H54 (cell line): ENCODE measurements around the gene IL17REL.
A peak's percentile ranks its signal among the peaks of the same experiment; 100 is the strongest.

ENCODE experiments used
- DNase-seq: peaks from one replicate; pipeline ENCODE4 v3.0.0; 2011; ENCODE audit warnings: low spot score, mixed read lengths; ENCODE audit not compliant: insufficient read length
- FAIRE-seq: peaks from 3 replicates; lab custom pipeline; 2011; peaks lifted over from hg19 to GRCh38; lab: Jason Lieb, UNC
- POLR2A ChIP-seq: IDR thresholded peaks from 2 replicates; pipeline ENCODE4 v1.6.1; 2011; ENCODE audit warnings: low read depth, mild to moderate bottlenecking, low read length

The IL17REL gene

DNA sequence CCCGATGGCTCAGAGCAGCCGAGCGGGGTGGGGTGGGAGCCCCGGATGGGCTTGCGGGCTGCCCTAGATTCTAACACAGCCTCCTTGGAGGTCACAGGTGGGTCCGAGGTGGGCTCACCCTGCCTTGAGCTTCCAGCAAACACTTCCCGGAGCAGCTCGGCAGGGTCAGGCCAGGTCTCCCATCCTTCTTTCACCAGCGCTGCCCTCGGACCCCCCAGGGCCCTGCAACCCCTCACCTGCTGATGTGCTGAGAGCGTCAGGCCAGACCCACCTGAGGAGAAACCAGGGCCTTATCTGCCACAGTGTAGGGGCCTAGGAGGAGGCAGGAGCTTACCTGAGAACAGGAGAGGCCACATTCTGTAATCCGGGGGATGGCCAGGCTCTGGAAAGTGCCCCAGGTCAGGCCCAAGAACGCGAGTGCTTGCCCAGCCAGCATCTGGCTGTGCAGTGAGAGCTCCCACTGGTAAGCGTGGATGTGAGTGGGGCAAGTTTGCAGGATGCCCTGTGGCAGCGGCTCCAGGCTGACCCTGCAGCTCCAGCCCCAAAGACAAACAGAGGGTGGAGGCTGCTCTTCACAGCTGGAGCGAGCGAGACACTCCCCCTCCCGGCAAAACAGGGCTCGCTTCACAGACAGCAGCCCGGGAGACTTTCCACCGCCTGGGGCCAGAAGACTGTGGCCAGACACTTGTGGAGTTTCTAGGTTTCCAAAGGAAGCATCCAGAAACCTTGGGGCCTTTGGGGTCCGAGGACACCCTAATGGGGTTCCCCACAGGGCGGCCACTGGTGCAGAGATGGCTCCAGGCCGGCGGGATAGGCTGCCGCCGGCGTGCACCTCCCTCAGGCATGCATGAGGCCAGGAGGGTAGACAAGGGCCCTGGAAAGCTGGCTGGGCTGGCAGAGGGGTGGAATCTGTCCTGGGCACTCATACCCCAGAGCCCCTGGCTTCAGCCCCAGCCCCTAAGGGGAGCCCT lies at the start of gene IL17REL:
IL17REL (minus strand) TSS at position 555 of the 971 bp plus-strand sequence; CDS start at position 436, 119 bp downstream.
- DNase-seq: no peak
- FAIRE-seq: no peak
- no peak for TF ChIP-seq POLR2A

DNA sequence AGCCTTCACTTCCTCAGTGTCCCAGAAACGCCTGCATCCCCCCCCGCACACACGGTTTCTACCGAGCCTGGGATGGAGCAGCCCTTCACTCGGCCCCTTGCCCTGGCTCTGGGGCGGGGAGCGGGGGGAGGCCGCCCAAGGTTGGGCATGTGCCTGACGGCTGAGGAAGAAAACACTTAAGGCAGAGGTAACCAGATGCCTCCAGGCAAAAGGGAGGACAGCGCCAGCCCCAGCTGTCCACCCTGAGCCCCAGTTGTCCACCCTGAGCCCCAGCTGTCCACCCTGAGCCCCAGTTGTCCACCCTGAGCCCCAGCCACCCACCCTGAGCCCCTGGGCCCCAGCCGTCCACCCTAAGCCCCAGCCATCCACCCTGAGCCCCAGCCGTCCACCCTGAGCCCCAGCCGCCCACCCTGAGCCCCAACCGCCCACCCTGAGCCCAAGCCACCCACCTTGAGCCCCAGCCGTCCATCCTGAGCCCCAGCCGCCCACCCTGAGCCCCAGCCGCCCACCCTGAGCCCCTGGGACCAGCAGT lies 49.3 kb upstream of the IL17REL start:
- no peak for FAIRE-seq
- TF ChIP-seq POLR2A: no peak
- no peak for DNase-seq

- DNase-seq (no peak), FAIRE-seq (no peak)
- no peak for TF ChIP-seq POLR2A
Measured at GRCh38 chr22:50061141-50061823, 48.7 kb upstream of the IL17REL start.

GRCh38 chr22:50060441-50061140 lies 48.0 kb upstream of the IL17REL start:
- DNase-seq (no peak), FAIRE-seq (no peak)
- no peak for TF ChIP-seq POLR2A

DNA sequence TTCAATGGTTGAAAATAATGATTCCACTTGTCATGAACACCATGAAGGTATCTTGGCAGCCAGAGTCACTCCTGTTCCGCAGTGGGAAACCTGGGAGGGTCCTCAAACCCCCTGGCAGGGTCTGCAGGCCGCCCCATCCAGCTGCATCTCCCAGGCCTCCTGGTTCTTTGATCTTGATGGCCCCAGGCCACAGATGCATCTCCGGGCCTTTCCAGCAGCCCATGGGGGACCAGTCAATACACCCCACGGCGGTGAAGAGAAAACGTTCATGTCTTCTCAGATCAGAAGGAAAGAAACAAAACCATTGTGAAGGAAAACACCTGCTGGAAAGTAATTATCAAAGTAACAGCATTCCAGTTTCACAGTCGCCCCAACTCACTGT lies 47.3 kb upstream of the IL17REL start:
- TF ChIP-seq POLR2A: no peak
- no peak for FAIRE-seq

DNA sequence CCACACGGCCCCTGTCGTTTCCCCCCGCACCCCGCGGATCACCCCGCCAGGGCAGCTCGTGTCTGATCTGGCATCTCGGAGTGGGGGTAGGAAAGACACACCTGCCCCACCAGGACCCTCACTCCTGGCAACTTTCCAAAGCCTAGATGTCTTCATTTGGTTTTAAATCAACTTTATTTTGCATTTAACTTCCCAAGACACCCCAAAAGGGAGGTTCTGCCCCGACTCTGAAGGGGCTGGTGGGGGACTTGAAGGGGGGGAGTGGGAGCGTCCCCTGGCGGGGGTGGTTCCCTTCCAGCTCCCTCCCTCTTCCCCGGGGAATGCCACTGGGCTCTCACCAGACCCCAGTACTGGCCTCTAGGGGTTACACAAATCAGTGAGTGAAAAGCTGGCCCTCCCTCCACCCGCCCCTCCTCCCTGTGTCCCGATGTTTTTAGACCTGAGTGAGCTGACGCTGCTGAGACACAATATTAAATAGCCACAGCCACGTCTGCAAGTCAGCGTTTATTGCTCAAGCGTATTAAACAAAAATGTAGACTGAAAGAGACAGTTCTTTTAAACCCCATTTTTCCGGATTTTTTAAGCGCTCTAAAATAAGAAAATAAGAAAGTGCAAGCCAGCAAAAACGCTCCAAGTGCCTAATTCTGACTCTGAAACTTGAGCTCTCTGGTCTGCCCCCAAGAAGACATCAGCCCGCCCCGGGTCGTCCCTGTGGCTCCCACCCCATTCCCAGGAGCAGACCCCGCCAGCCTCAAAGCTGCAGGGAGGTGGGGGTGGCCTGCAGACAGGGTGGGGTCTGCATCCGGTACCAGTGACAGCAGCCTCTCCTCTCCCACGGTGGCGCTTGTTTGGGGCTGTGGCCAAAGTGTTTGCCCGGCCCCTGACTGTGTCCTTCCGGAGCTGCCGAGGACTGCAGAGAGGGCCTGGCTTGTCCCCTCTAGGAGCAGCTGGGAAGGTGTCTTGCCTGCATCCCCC lies 46.6 kb upstream of the IL17REL start:
- DNase-seq: peak; percentile 45
- FAIRE-seq: no peak
- no peak for TF ChIP-seq POLR2A

More for the DNA sequence above, 47.3 kb upstream of the IL17REL start:
- no peak for DNase-seq

DNA sequence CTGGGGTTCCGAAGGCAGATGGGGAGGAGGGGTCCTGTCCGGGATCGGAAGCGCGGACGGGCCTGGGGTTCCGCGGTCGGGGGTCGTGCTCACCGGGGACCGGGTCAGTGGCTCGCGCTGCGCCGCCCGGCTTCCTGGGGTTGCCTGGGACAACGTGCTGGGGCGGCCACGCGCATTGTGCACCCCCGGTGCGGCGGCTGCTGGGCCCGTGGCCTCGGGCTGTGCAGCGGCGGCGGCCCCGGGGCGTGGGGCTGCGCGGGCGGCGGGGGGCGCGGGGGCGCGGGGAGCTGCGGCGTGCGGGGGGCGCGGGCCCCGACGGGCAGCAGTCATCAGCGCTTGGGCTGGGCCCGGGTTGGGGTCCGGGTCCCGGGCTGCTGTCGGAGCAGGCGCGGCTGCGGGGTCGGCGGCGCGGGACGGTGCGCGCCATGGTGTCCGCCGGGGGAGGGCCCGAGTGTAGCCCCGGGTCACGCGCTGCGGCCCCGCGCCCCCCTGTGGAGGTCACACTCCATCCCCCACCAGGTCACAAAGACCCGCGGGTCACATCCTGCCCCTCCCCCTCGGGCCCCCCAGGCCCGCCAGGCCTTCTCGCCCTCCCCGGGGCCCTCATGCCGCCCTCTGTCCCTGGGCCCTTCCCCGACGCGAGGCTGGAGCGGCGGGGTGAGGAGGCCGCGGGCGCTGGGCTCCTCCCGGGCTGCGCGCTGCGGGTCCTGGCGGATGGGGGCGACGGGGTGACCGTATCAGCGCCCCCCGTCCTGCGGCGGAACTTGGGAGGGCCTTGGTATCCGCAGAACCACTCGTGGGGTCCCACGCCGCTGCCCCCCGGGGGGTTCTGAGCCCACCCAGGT lies 45.7 kb upstream of the IL17REL start, which contains the start of gene TTLL8:
TTLL8 (minus strand) TSS at position 238 of the 845 bp plus-strand sequence.
- no peak for FAIRE-seq
- TF ChIP-seq POLR2A: no peak

GRCh38 chr22:50057278-50058060 lies 44.9 kb upstream of the IL17REL start:
- DNase-seq (no peak), FAIRE-seq (no peak)
- no peak for TF ChIP-seq POLR2A

More for the DNA sequence above, 45.7 kb upstream of the IL17REL start, which contains the start of gene TTLL8:
- DNase-seq: no peak

DNA sequence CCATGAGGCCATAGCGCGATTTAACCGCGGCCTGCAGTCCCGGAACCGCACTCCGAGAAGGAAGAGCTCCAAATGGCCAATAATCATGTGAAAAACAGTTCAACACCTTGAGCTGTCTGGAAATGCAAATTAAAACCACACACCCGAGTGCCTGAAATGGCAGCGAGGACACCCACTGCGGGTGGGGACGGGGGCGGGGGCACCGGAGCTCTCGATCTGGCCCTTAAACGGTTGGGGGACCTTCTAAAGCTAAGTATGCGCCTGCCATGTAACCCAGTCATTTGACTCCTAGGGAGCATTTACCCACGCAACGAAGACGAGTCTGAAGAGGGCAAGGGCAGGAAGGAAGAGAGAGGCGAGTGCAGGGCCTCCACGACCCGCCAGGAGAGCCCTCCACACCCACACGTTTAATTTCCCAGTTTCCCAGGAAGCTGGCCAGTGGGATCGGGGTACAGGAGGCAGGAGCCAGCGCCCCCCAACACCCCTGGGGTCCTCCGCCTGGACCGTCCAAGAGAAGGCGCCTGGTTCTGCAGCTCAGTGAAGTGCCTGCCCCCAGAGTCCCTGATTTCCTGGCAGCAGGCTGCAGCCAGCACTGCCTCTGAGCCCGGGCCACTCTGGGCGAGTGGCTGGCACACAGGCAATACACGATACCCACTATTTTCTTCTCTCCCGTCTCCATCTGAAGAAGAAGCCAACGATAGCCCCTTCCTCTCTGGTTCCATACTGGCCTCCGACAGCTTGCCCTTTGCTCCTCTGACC lies 43.8 kb upstream of the IL17REL start:
- DNase-seq (no peak), FAIRE-seq (no peak)
- TF ChIP-seq POLR2A: no peak

DNA sequence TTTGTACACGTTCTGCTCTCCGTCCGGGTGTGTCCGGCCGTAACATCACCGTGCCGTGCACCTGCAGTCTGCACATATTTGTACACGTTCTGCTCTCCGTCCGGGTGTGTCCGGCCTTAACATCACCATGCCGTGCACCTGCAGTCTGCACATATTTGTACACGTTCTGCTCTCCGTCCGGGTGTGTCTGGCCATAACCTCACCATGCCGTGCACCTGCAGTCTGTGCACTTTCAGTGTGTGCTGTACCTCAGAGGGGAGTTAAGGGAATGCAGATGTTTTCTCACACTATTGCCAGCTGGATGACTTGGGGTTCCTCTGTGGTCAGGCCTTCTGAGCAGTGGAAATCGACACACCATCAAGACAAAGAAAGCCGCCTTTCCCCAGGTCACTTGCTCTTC lies 41.3 kb upstream of the IL17REL start:
- DNase-seq: no peak
- TF ChIP-seq POLR2A: no peak
- no peak for FAIRE-seq
